HAP-1 (cell line): ENCODE measurements around the gene KLHL33.
"Not testable (repeated sequence)": the region's sequence is repeated elsewhere in the genome, so short reads cannot be mapped to it uniquely, and the experiment has no call there.

Experiments used
- DNase-seq, 2 experiments: peaks; one replicate each; pipeline ENCODE4 v3.0.0-alpha.2; 2016 to 2020; ENCODE audit warnings: low spot score in 2 of 2
- H3K27me3 ChIP-seq: fragments of 250-450 bp; sonication (Bioruptor Pico); 2 replicates; pipeline ENCODE4 v1.5.1; 2020; ENCODE audit warnings: low read depth, mild to moderate bottlenecking, moderate library complexity
- H3K36me3 ChIP-seq: fragments of 250-450 bp; sonication (Bioruptor Pico); replicated peaks from 2 replicates; pipeline ENCODE4 v1.5.1; 2020; ENCODE audit warnings: mild to moderate bottlenecking
- H3K4me1 ChIP-seq: fragments of 250-450 bp; sonication (Bioruptor Pico); 2 replicates; pipeline ENCODE4 v1.5.1; 2020; ENCODE audit warnings: mild to moderate bottlenecking
- H3K4me3 ChIP-seq: fragments of 250-450 bp; sonication (Bioruptor Pico); 2 replicates; pipeline ENCODE4 v1.5.1; 2020; ENCODE audit warnings: mild to moderate bottlenecking, moderate library complexity
- H3K9me3 ChIP-seq: fragments of 250-450 bp; sonication (Bioruptor Pico); 2 replicates; pipeline ENCODE4 v1.5.1; 2020; ENCODE audit warnings: mild to moderate bottlenecking, moderate library complexity
- in situ Hi-C: fragments of 300-500 bp; cut with MboI; formaldehyde crosslinking; loops from 3 replicates; pipeline ENCODE4 v1.14.3; 2020; ENCODE audit warnings: low sequenced_read_pairs, inconsistent platforms, mixed read lengths

The KLHL33 gene

GRCh38 chr14:20460458-20461224 is 24.7 kb upstream of the KLHL33 start:
- H3K4me1 ChIP-seq, result peaks cover 13% of the 10 kb centered on the region; the same call in 1 of the 2 replicates
- in situ Hi-C loops, result loop anchor here (5.0 kb wide), 1 partner anchor 123 kb away; no protein-coding TSS in a partner anchor
- H3K9me3 ChIP-seq, result no peaks in the 10 kb centered on the region
- peak in 1 of 2 experiments; percentile 32 for DNase-seq
- H3K4me3 ChIP-seq, result peak overlapping the region; percentile 69
- H3K27me3 ChIP-seq, result no peaks in the 10 kb centered on the region
- H3K36me3 ChIP-seq, result peaks cover 34% of the 10 kb centered on the region

GRCh38 chr14:20458031-20458789 is 22.2 kb upstream of the KLHL33 start:
- H3K36me3 ChIP-seq, result peaks cover 34% of the 10 kb centered on the region

GRCh38 chr14:20456971-20457370 is 21.0 kb upstream of the KLHL33 start:
- Histone ChIP-seq H3K36me3 (peaks cover 39% of the 10 kb centered on the region), H3K27me3 (no peaks in the 10 kb centered on the region), H3K4me3 (no peak overlapping the region), H3K4me1 (peaks cover 14% of the 10 kb centered on the region; the same call in 1 of the 2 replicates), H3K9me3 (no peaks in the 10 kb centered on the region)
- in situ Hi-C loops, result no loop called here
- DNase-seq, result no peak

More at GRCh38 chr14:20458031-20458789, 22.2 kb upstream of the KLHL33 start:
- in situ Hi-C loops, result no loop called here
- Histone ChIP-seq H3K27me3 (no peaks in the 10 kb centered on the region), H3K9me3 (no peaks in the 10 kb centered on the region), H3K4me3 (no peak overlapping the region), H3K4me1 (peaks cover 18% of the 10 kb centered on the region; the same call in 1 of the 2 replicates)
- no peak for DNase-seq

GRCh38 chr14:20455355-20456300 is 19.7 kb upstream of the KLHL33 start:
- H3K9me3 ChIP-seq, result no peaks in the 10 kb centered on the region
- DNase-seq, result peak in 1 of 2 experiments; percentile 75
- peak overlapping the region; percentile 72 for H3K4me3 ChIP-seq
- no peaks in the 10 kb centered on the region for H3K27me3 ChIP-seq
- peaks cover 48% of the 10 kb centered on the region for H3K36me3 ChIP-seq
- peaks cover 12% of the 10 kb centered on the region; the same call in 1 of the 2 replicates for H3K4me1 ChIP-seq
- in situ Hi-C loops, result no loop called here

- in situ Hi-C loops, result loop anchor here (5.0 kb wide), 1 partner anchor 37 kb away; no protein-coding TSS in a partner anchor
- Histone ChIP-seq H3K27me3 (no peaks in the 10 kb centered on the region), H3K4me1 (peaks cover 5% of the 10 kb centered on the region; the same call in 1 of the 2 replicates), H3K36me3 (peaks cover 55% of the 10 kb centered on the region), H3K9me3 (no peaks in the 10 kb centered on the region), H3K4me3 (peak within 1 kb of the TSS; percentile 72)
- peak; percentile 99 for DNase-seq
Observed at GRCh38 chr14:20454516-20455354, 18.8 kb upstream of the KLHL33 start, which contains the start of the genes APEX1 and OSGEP. Gene APEX1 (plus strand): TSS chr14:20455226. CDS start chr14:20455646, 420 bp downstream. Gene OSGEP (minus strand): TSS chr14:20454812. CDS start chr14:20454683, 129 bp downstream.

- H3K27me3 ChIP-seq, H3K4me1 ChIP-seq, H3K4me3 ChIP-seq, H3K9me3 ChIP-seq: not testable (repeated sequence)
- DNase-seq, result peak; percentile 55 to 64
- in situ Hi-C loops, result loop anchor here (5.0 kb wide), 1 partner anchor 36 kb away; no protein-coding TSS in a partner anchor
- peaks cover 53% of the 10 kb centered on the region for H3K36me3 ChIP-seq
Observed at GRCh38 chr14:20452831-20453230, 16.9 kb upstream of the KLHL33 start.

- Histone ChIP-seq H3K36me3 (peaks cover 54% of the 10 kb centered on the region), H3K4me1 (no peaks in the 10 kb centered on the region), H3K27me3 (no peaks in the 10 kb centered on the region), H3K4me3 (no peak overlapping the region), H3K9me3 (no peaks in the 10 kb centered on the region)
- DNase-seq, result no peak
- in situ Hi-C loops, result no loop called here
Observed at GRCh38 chr14:20446889-20447288, 10.9 kb upstream of the KLHL33 start.

GRCh38 chr14:20443650-20444049 is 7.7 kb upstream of the KLHL33 start:
- H3K9me3 ChIP-seq, H3K4me1 ChIP-seq, DNase-seq, H3K4me3 ChIP-seq, H3K27me3 ChIP-seq, in situ Hi-C loops: not testable (repeated sequence)
- peaks cover 32% of the 10 kb centered on the region for H3K36me3 ChIP-seq

GRCh38 chr14:20441461-20441860 is 5.5 kb upstream of the KLHL33 start:
- Histone ChIP-seq H3K4me1 (no peaks in the 10 kb centered on the region), H3K27me3 (no peaks in the 10 kb centered on the region), H3K36me3 (peaks cover 12% of the 10 kb centered on the region), H3K9me3 (no peaks in the 10 kb centered on the region), H3K4me3 (no peak overlapping the region)
- DNase-seq, result no peak
- in situ Hi-C loops, result no loop called here

GRCh38 chr14:20440882-20441281 is 4.9 kb upstream of the KLHL33 start:
- Histone ChIP-seq H3K27me3 (no peaks in the 10 kb centered on the region), H3K9me3 (no peaks in the 10 kb centered on the region), H3K4me3 (no peak overlapping the region), H3K4me1 (no peaks in the 10 kb centered on the region), H3K36me3 (peaks cover 6% of the 10 kb centered on the region; the same call in 1 of the 2 replicates)
- in situ Hi-C loops, result no loop called here
- no peak for DNase-seq

- no peak for DNase-seq
- Histone ChIP-seq H3K4me3 (no peak overlapping the region), H3K36me3 (0 out of 2 replicates have a peak, but pooled peaks cover 4% of the 10 kb centered on the region), H3K9me3 (no peaks in the 10 kb centered on the region), H3K27me3 (no peaks in the 10 kb centered on the region), H3K4me1 (no peaks in the 10 kb centered on the region)
- in situ Hi-C loops, result no loop called here
Observed at GRCh38 chr14:20440465-20440864, 4.5 kb upstream of the KLHL33 start.

- in situ Hi-C loops, result no loop called here
- no peaks in the 10 kb centered on the region for H3K36me3 ChIP-seq
- no peak overlapping the region for H3K4me3 ChIP-seq
- no peak for DNase-seq
- no peaks in the 10 kb centered on the region for H3K27me3 ChIP-seq
- H3K9me3 ChIP-seq, result no peaks in the 10 kb centered on the region
- no peaks in the 10 kb centered on the region for H3K4me1 ChIP-seq
Observed at GRCh38 chr14:20438664-20439063, 2.7 kb upstream of the KLHL33 start.
